ENCODE measurements around the gene SH3PXD2A. TPM values are rescaled to one million over a fixed set of nuclear protein-coding genes. Genes with fewer than 3 reads are reported as not detected.

SH3PXD2A gene
- total and polyA plus RNA-seq, 10 of the 15 experiments (the other 5 are each of a cell fraction or from before 2014, with no cell fraction given) = 0.63 to 14.0 (median 4.4) TPM

GRCh38 chr10:103640436-103641181, 214.8 kb downstream of the SH3PXD2A start:
- CTCF ChIA-PET = interaction anchor here (0.9 kb wide), 1 partner anchor 39 kb away, joined by 3 read pairs; no protein-coding TSS in a partner anchor
- intact Hi-C loops (cut with micrococcal nuclease; ENCODE audit: unreplicated experiment) = no loop called here
- POLR2A ChIA-PET = interaction anchor here (0.5 kb wide), 1 partner anchor 1390 kb away, joined by 4 read pairs; no protein-coding TSS in a partner anchor

More at GRCh38 chr10:103640436-103641181, 214.8 kb downstream of the SH3PXD2A start:
- ChIA-PET RAD21 (ENCODE audit: unreplicated experiment) (interaction anchor here (0.5 kb wide), 1 partner anchor 45 kb away, joined by 3 read pairs; no protein-coding TSS in a partner anchor), SMC1A (ENCODE audit: uncharacterized antibody, unreplicated experiment) (no interaction called here)
- no peak overlapping the region for H2AFZ ChIP-seq (ENCODE audit: control insufficient read depth, low read depth, low read length)
- H3K4me1 ChIP-seq (ENCODE audit: control insufficient read depth, insufficient read depth, low read length) = no peaks in the 10 kb centered on the region
- WGBS (ENCODE audit: insufficient coverage, insufficient replicate concordance, low lambda C conversion rate, missing lambda C conversion rate) = 55% methylated on average over 11 of the region's 11 CpGs
- H3K9me3 ChIP-seq (replicated peaks; ENCODE audit: control insufficient read depth, insufficient read depth, low read length) = no peaks in the 10 kb centered on the region
- no peak overlapping the region for H3K4me3 ChIP-seq
- peaks cover 9 to 15% of the 10 kb centered on the region in 2 experiments for H3K36me3 ChIP-seq (ENCODE audit: control insufficient read depth in 2 of 2, insufficient read depth in 2 of 2, low read length in 1 of 2)
- H3K27ac ChIP-seq (ENCODE audit: control insufficient read depth, insufficient read depth) = no peak overlapping the region
- H3K9ac ChIP-seq (ENCODE audit: control insufficient read depth, insufficient read depth, low read length) = no peak overlapping the region
- in situ Hi-C loops (cut with MboI) = no loop called here
- TF ChIP-seq CBFB (IDR thresholded peaks at IDR 0.05; ENCODE audit: low read depth) (no peak), BHLHE40 (IDR thresholded peaks at IDR 0.05; ENCODE audit: borderline replicate concordance in 1 of 2, low read depth in 2 of 2, low read length in 1 of 2) (no peak), SREBF1 (IDR thresholded peaks at IDR 0.05; ENCODE audit: low read length) (no peak), HCFC1 (IDR thresholded peaks at IDR 0.05; ENCODE audit: low read length) (no peak), ZSCAN29 (IDR thresholded peaks at IDR 0.05) (no peak), CEBPB (IDR thresholded peaks at IDR 0.05; ENCODE audit: borderline replicate concordance in 1 of 2, low read depth in 2 of 2, low read length in 2 of 2) (no peak), NFYA (IDR thresholded peaks at IDR 0.05; ENCODE audit: borderline replicate concordance, low read depth, low read length) (no peak), STAT3 (IDR thresholded peaks at IDR 0.05; ENCODE audit: low read depth, low read length) (no peak), NRF1 (conservative IDR thresholded peaks at IDR 0.05; ENCODE audit: low read depth, low read length) (no peak), SUZ12 (IDR thresholded peaks at IDR 0.05; ENCODE audit: unreplicated experiment) (no peak), RBBP5 (conservative IDR thresholded peaks at IDR 0.05) (no peak), SIN3A (IDR thresholded peaks at IDR 0.05; ENCODE audit: low read depth, low read length) (no peak)
- TF ChIP-seq, protein P1, sequence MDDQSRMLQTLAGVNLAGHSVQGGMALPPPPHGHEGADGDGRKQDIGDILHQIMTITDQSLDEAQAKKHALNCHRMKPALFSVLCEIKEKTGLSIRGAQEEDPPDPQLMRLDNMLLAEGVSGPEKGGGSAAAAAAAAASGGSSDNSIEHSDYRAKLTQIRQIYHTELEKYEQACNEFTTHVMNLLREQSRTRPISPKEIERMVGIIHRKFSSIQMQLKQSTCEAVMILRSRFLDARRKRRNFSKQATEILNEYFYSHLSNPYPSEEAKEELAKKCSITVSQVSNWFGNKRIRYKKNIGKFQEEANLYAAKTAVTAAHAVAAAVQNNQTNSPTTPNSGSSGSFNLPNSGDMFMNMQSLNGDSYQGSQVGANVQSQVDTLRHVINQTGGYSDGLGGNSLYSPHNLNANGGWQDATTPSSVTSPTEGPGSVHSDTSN (IDR thresholded peaks at IDR 0.05; ENCODE audit: insufficient replicate concordance, low read depth, low read length) = no peak
- TF ChIP-seq, protein P2, sequence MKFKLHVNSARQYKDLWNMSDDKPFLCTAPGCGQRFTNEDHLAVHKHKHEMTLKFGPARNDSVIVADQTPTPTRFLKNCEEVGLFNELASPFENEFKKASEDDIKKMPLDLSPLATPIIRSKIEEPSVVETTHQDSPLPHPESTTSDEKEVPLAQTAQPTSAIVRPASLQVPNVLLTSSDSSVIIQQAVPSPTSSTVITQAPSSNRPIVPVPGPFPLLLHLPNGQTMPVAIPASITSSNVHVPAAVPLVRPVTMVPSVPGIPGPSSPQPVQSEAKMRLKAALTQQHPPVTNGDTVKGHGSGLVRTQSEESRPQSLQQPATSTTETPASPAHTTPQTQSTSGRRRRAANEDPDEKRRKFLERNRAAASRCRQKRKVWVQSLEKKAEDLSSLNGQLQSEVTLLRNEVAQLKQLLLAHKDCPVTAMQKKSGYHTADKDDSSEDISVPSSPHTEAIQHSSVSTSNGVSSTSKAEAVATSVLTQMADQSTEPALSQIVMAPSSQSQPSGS (IDR thresholded peaks at IDR 0.05; ENCODE audit: low read length) = no peak
- H3K27me3 ChIP-seq (replicated peaks in 1 of 2; ENCODE audit: control insufficient read depth in 2 of 2, insufficient read depth in 2 of 2, low read length in 1 of 2) = no peaks in the 10 kb centered on the region
- H4K20me1 ChIP-seq (ENCODE audit: control insufficient read depth, insufficient read depth) = no peaks in the 10 kb centered on the region
- no TSS peak for BruUV-seq (replicated peaks)
- no peak overlapping the region for H3K4me2 ChIP-seq (ENCODE audit: control insufficient read depth, insufficient read depth)
- ATAC-seq = no peak
- no peaks in the 10 kb centered on the region; the same call in none of the 2 replicates for H3K79me2 ChIP-seq (ENCODE audit: control insufficient read depth, insufficient read depth, low read length)
- no peak for FAIRE-seq
- no peak for DNase-seq (ENCODE audit: low read depth, low spot score)

Data from GM12878 (cell line).